HG03521 (cell line): ENCODE measurements around the gene PEX5.
A peak's percentile ranks its signal among the peaks of the same experiment; 100 is the strongest.
"Not testable (repeated sequence)": the region's sequence is repeated elsewhere in the genome, so short reads cannot be mapped to it uniquely, and the experiment has no call there.

Source experiments
- ATAC-seq: cut with Tn5 transposase; IDR thresholded peaks from one replicate; pipeline ENCODE4 v1.9.1; 2021; ENCODE audit warnings: mild to moderate bottlenecking, moderate library complexity; ENCODE audit not compliant: unreplicated experiment

The PEX5 gene

GRCh38 chr12:7158781-7159609 lies 30.5 kb upstream of the PEX5 start:
- ATAC-seq: no peak

- no peak for ATAC-seq
These were observed 29.3 kb upstream of the PEX5 start for GRCh38 chr12:7160183-7160582.

GRCh38 chr12:7161327-7161726 lies 28.2 kb upstream of the PEX5 start:
- no peak for ATAC-seq

GRCh38 chr12:7161811-7162210 lies 27.7 kb upstream of the PEX5 start:
- ATAC-seq: no peak

- ATAC-seq: no peak
These were observed 26.8 kb upstream of the PEX5 start for GRCh38 chr12:7162691-7163114.

GRCh38 chr12:7169951-7170350 lies 19.5 kb upstream of the PEX5 start:
- ATAC-seq: no peak

GRCh38 chr12:7171854-7172253 lies 17.6 kb upstream of the PEX5 start:
- no peak for ATAC-seq

- no peak for ATAC-seq
These were observed 14.0 kb upstream of the PEX5 start for GRCh38 chr12:7175493-7175892.

- no peak for ATAC-seq
These were observed 12.9 kb upstream of the PEX5 start for GRCh38 chr12:7176595-7176994.

- ATAC-seq: no peak
These were observed 11.0 kb upstream of the PEX5 start for GRCh38 chr12:7178481-7178880.

- ATAC-seq: no peak
These were observed 8.8 kb upstream of the PEX5 start for GRCh38 chr12:7180685-7181084.

- not testable (repeated sequence) for ATAC-seq
These were observed 3.4 kb upstream of the PEX5 start for GRCh38 chr12:7186058-7186457.

- peak; percentile 18 for ATAC-seq
These were observed 706 bp upstream of the PEX5 start for GRCh38 chr12:7188562-7189397.

- ATAC-seq: no peak
These were observed 976 bp downstream of the PEX5 start for GRCh38 chr12:7190268-7191055.

- ATAC-seq: no peak
These were observed 4.2 kb downstream of the PEX5 start for GRCh38 chr12:7193674-7194073.

- no peak for ATAC-seq
These were observed 8.4 kb downstream of the PEX5 start for GRCh38 chr12:7197841-7198240.

GRCh38 chr12:7203109-7203508 lies 13.6 kb downstream of the PEX5 start:
- ATAC-seq: no peak

- no peak for ATAC-seq
These were observed 15.6 kb downstream of the PEX5 start for GRCh38 chr12:7205091-7205490.

- no peak for ATAC-seq
These were observed 17.2 kb downstream of the PEX5 start for GRCh38 chr12:7206691-7207090.

GRCh38 chr12:7207866-7208625 lies 18.6 kb downstream of the PEX5 start:
- ATAC-seq: no peak

- ATAC-seq: no peak
These were observed 20.5 kb downstream of the PEX5 start for GRCh38 chr12:7209958-7210357.
